AG20443 (cell line): ENCODE results near the gene IRF1.
"Not testable (repeated sequence)": the region's sequence is repeated elsewhere in the genome, so short reads cannot be mapped to it uniquely, and the experiment has no call there.

Experiments used
- DNase-seq: peaks from one replicate; pipeline ENCODE4 v3.0.0; 2012; ENCODE audit warnings: low spot score, mixed read lengths

IRF1 gene

GRCh38 chr5:132438917-132439316 lies 51.7 kb downstream of the IRF1 start:
- no peak for DNase-seq

GRCh38 chr5:132438267-132438645 lies 52.3 kb downstream of the IRF1 start:
- DNase-seq: not testable (repeated sequence)

- DNase-seq: peak; percentile 85
Measured at GRCh38 chr5:132437604-132438266, 52.8 kb downstream of the IRF1 start.

- DNase-seq: no peak
Measured at GRCh38 chr5:132436936-132437335, 53.6 kb downstream of the IRF1 start.

GRCh38 chr5:132435886-132436285 lies 54.7 kb downstream of the IRF1 start:
- DNase-seq: no peak

GRCh38 chr5:132435447-132435846 lies 55.1 kb downstream of the IRF1 start:
- no peak for DNase-seq

- DNase-seq: no peak
Measured at GRCh38 chr5:132434416-132435286, 55.9 kb downstream of the IRF1 start.

- no peak for DNase-seq
Measured at GRCh38 chr5:132433141-132433540, 57.4 kb downstream of the IRF1 start.

GRCh38 chr5:132431632-132432031 lies 58.9 kb downstream of the IRF1 start:
- DNase-seq: no peak
